OCI-LY1 (cell line): Measurements from ENCODE around the gene DUSP22.

Source experiments
- H2AFZ ChIP-seq: fragments of 200-600 bp; sonication (generic), shearing (Covaris generic); 2 replicates; pipeline ENCODE4 v1.6.0; 2014; ENCODE audit warnings: antibody characterized with exemption, mild to moderate bottlenecking, low read length
- H3F3A ChIP-seq: fragments of 200-600 bp; sonication (generic), shearing (Covaris generic); 2 replicates; pipeline ENCODE4 v1.6.0; 2014; ENCODE audit warnings: mild to moderate bottlenecking, antibody characterized with exemption, low read length, moderate library complexity; ENCODE audit not compliant: insufficient read depth
- H3K27ac ChIP-seq: fragments of 200-600 bp; sonication (generic); 2 replicates; pipeline ENCODE4 v1.5.1; 2014; ENCODE audit warnings: low read length, mixed run types, mild to moderate bottlenecking, low read depth; ENCODE audit not compliant: poor library complexity, severe bottlenecking
- H3K27me3 ChIP-seq: fragments of 200-600 bp; sonication (generic); 2 replicates; pipeline ENCODE4 v1.6.0; 2014; ENCODE audit warnings: antibody characterized with exemption, mild to moderate bottlenecking, low read length, moderate library complexity; ENCODE audit not compliant: insufficient read depth
- H3K36me3 ChIP-seq: fragments of 200-600 bp; sonication (generic); 2 replicates; pipeline ENCODE4 v1.6.1; 2014; ENCODE audit warnings: mild to moderate bottlenecking, antibody characterized with exemption, low read length, moderate library complexity, mixed read lengths; ENCODE audit not compliant: insufficient read depth
- H3K4me1 ChIP-seq: fragments of 200-600 bp; sonication (generic); 2 replicates; pipeline ENCODE4 v1.5.1; 2014; ENCODE audit warnings: mild to moderate bottlenecking, low read length, moderate library complexity; ENCODE audit not compliant: insufficient read depth, severe bottlenecking
- H3K4me2 ChIP-seq: fragments of 200-600 bp; sonication (generic), shearing (Covaris generic); 2 replicates; pipeline ENCODE4 v1.6.1; 2014; ENCODE audit warnings: low read length
- H3K4me3 ChIP-seq: fragments of 200-600 bp; sonication (generic); 2 replicates; pipeline ENCODE4 v1.5.1; 2014; ENCODE audit warnings: low read length, low read depth, mild to moderate bottlenecking, mixed read lengths; ENCODE audit not compliant: poor library complexity, severe bottlenecking
- H3K79me2 ChIP-seq: fragments of 200-600 bp; shearing (Covaris generic); 2 replicates; pipeline ENCODE4 v1.6.1; 2016; ENCODE audit warnings: mixed run types, low read length, mixed read lengths; ENCODE audit not compliant: insufficient read depth
- H3K9ac ChIP-seq: fragments of 200-600 bp; sonication (generic), shearing (Covaris generic); 2 replicates; pipeline ENCODE4 v1.6.1; 2014; ENCODE audit warnings: mild to moderate bottlenecking, low read length, mixed read lengths
- H3K9me2 ChIP-seq: fragments of 200-600 bp; sonication (generic), shearing (Covaris generic); 2 replicates; pipeline ENCODE4 v1.6.1; 2014; ENCODE audit warnings: low read depth, mild to moderate bottlenecking, low read length, mixed read lengths
- H3K9me3 ChIP-seq: fragments of 200-600 bp; shearing (Covaris generic); 2 replicates; pipeline ENCODE4 v1.6.1; 2014; ENCODE audit warnings: low read length, mixed read lengths
- H4K20me1 ChIP-seq: fragments of 200-600 bp; sonication (generic), shearing (Covaris generic); 2 replicates; pipeline ENCODE4 v1.6.0; 2016; ENCODE audit warnings: mild to moderate bottlenecking, low read length; ENCODE audit not compliant: insufficient read depth
- CTCF ChIP-seq: fragments of 200-600 bp; sonication (generic), shearing (Covaris generic); IDR thresholded peaks from 2 replicates; pipeline ENCODE4 v1.5.1; 2017; ENCODE audit warnings: mild to moderate bottlenecking, antibody characterized with exemption, low read length, moderate library complexity, mixed read lengths
- EZH2 ChIP-seq: fragments of 200-600 bp; sonication (generic), shearing (Covaris generic); IDR thresholded peaks from 2 replicates; pipeline ENCODE4 v1.8.0; 2017; ENCODE audit warnings: borderline replicate concordance, mixed run types, mild to moderate bottlenecking, antibody characterized with exemption, low read length, moderate library complexity, mixed read lengths

DUSP22 gene

GRCh38 chr6:358432-358831, 66.1 kb downstream of the DUSP22 start:
- peaks cover 91% of the 10 kb centered on the region for H3K4me1 ChIP-seq
- no peaks in the 10 kb centered on the region for H3K79me2 ChIP-seq
- H2AFZ ChIP-seq, result no peak overlapping the region
- H3K9ac ChIP-seq, result peak overlapping the region; percentile 59
- no peaks in the 10 kb centered on the region for H3K27me3 ChIP-seq
- H3K9me3 ChIP-seq, result no peaks in the 10 kb centered on the region
- peak overlapping the region; percentile 97 for H3K27ac ChIP-seq
- no peaks in the 10 kb centered on the region for H3K9me2 ChIP-seq
- H3K4me2 ChIP-seq, result peak overlapping the region; percentile 30; the same call in 1 of the 2 replicates
- no peak for TF ChIP-seq EZH2
- no peak for TF ChIP-seq CTCF
- H3K4me3 ChIP-seq, result no peak overlapping the region
- peaks cover 4% of the 10 kb centered on the region; the same call in 1 of the 2 replicates for H3F3A ChIP-seq
- no peaks in the 10 kb centered on the region for H4K20me1 ChIP-seq
- H3K36me3 ChIP-seq, result no peaks in the 10 kb centered on the region

- Histone ChIP-seq H3K27me3 (no peaks in the 10 kb centered on the region), H3F3A (peaks cover 4% of the 10 kb centered on the region; the same call in 1 of the 2 replicates), H3K4me2 (peak overlapping the region; percentile 30; the same call in 1 of the 2 replicates), H3K9ac (peak overlapping the region; percentile 59; the same call in 1 of the 2 replicates), H3K9me2 (no peaks in the 10 kb centered on the region), H4K20me1 (no peaks in the 10 kb centered on the region), H3K4me3 (no peak overlapping the region), H3K9me3 (no peaks in the 10 kb centered on the region), H3K36me3 (no peaks in the 10 kb centered on the region), H3K79me2 (no peaks in the 10 kb centered on the region), H3K4me1 (peaks cover 91% of the 10 kb centered on the region), H3K27ac (peak overlapping the region; percentile 97), H2AFZ (no peak overlapping the region)
- TF ChIP-seq EZH2, result no peak
- no peak for TF ChIP-seq CTCF
Measured at GRCh38 chr6:358847-359246, 66.6 kb downstream of the DUSP22 start.

- Histone ChIP-seq H3K4me2 (no peak overlapping the region; the same call in 1 of the 2 replicates), H3K9me2 (no peaks in the 10 kb centered on the region), H3K4me1 (peaks cover 91% of the 10 kb centered on the region), H3K9me3 (no peaks in the 10 kb centered on the region), H3K79me2 (no peaks in the 10 kb centered on the region), H4K20me1 (no peaks in the 10 kb centered on the region), H3K9ac (peak overlapping the region; percentile 53), H2AFZ (no peak overlapping the region), H3K4me3 (no peak overlapping the region), H3K27ac (peak overlapping the region; percentile 97), H3K27me3 (no peaks in the 10 kb centered on the region), H3K36me3 (no peaks in the 10 kb centered on the region), H3F3A (peaks cover 4% of the 10 kb centered on the region; the same call in 1 of the 2 replicates)
- TF ChIP-seq EZH2, result no peak
- no peak for TF ChIP-seq CTCF
Measured at GRCh38 chr6:359261-360035, 67.2 kb downstream of the DUSP22 start.
